ENCODE data around the gene UBIAD1.
"Not testable (repeated sequence)": the region's sequence is repeated elsewhere in the genome, so short reads cannot be mapped to it uniquely, and the experiment has no call there.

The UBIAD1 gene

DNA sequence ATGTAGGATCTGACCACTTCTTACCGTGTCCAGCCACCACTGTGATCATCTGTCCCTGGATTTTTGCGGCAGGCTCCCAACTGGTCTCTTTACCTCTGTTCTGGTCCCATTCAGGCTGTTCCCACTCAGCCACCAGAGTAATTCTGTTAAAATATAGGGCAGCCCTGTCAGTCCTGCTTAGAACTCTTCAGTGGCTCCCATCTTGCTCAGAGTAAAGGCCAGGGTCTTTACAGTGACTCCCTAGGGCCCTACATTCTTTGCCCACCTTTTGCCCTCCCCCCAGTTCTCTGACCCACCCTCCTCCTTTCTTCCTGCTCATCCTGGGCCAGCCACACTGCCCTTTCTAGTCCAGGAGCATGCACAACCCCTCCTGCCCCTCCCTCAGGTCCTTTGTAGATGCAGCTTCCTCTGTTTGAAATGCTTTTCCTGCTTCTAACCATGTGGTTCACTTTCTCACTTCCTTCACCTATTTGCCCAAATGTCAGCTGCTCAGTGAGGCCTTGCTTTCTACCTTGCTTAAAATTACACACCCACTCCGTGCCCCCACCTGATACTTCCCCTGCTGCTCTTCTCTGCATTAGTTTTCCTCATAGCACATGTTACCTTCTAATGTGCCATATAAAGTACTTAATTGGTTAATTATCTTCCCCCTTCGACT, 7.8 kb downstream of the UBIAD1 start:
- no peak for DNase-seq

DNA sequence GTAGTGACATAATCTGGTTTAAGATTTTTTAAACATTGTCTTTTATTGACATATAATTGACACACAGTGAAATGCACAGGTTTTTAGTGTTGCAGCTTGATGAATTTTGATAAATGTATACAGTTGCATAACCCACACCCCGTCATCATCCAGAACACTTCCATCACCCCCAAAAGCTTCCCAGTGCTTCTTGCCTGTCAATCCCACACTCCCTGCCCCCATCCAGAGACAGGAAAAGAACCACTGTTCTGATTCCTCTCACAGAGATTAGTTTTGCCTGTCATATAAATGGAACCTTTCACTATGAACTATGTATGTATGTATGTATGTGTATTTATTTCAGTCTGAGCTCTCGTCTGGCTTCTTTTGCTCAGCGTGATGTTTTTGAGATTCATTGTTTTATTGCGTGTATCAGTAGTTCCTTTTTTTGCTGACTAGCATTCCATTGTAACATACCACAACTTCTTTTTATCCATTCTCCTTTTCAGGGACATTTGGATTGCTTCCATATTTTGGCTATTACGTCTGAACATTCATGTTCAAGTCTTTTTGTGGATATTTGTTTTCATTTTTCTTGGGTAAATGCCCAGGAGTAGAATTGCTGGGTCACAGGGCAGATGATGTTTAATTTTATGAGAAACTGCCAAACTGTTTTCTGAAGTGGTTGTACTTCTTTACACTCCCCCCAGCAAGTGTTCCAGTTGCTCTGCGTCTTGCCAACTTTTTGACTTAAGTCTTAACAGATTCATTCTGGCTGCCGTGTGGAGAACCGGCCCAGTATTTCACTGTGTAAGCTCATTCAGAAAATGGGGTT, 8.7 kb downstream of the UBIAD1 start:
- no peak for DNase-seq

DNA sequence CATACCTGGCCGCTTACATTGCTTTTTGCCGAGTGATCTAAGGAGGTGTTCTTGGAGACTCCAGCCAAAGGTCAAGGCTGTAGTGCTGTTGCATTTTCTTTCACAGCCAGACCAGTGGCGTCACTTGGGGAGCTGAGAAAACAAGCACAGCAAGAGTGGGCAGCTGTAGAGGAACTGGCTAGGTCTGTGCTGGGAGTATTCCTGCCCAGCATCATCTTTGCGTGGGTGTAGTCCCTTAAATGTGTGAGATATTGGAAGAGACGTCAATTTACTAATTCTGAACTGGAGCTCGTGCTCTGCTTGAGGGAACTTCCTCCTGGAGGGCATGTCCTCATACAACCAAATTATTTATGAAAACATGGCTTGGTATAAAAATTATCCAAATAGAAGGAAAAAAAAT, 10.2 kb downstream of the UBIAD1 start:
- DNase-seq, result no peak

DNA sequence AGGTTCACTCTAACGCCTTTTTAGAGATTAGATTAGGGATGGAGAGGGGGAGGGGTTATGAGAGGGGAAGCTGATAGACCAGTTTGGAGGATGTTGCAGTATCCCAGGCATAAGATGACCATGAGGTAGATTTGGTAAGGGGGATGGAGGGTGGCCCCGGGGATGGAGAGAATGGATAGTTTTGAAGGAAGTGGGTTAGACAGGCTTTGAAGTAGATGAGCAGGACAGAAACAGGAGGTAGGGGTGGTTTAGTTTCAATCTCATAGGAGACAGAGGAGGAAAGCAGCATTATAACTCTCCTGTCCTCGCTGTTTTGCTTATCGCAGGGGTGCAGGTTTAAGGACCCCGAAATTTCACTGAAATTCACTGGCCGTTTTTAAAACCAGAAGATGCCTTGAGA, 11.8 kb downstream of the UBIAD1 start:
- no peak for DNase-seq

DNA sequence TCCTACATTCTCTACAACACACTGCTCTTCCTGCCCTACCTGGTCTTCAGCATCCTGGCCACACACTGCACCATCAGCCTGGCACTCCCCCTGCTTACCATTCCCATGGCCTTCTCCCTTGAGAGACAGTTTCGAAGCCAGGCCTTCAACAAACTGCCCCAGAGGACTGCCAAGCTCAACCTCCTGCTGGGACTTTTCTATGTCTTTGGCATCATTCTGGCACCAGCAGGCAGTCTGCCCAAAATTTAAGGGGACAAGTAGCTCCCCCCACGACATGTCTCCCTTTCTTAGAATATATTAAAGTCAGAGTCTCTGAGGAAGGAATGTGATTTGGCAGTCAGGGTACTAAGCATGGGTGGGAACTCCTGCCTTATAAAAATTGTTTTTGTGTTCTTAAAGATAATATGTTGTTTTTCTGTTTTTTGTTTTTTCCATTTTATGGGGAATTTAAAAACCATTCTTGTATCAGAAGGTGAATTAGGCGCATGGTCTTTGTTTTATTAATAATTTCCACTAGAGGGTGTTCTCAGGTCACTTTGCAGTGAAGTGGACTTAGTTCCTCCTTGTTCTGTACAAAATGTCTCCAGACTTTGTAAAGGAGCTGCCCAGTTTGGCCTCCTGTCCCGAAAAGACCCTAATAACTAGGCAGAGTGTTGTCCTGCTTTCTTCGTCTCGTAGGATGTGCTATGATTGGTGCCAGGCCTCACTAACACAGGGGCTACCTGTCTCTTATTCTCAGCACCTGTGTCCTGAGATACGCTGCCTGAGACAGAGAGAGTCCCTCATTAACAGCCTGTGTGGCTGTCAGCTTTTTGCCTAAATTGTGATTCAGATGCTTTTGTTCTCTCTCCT, 13.1 kb downstream of the UBIAD1 start:
- DNase-seq, result no peak

DNA sequence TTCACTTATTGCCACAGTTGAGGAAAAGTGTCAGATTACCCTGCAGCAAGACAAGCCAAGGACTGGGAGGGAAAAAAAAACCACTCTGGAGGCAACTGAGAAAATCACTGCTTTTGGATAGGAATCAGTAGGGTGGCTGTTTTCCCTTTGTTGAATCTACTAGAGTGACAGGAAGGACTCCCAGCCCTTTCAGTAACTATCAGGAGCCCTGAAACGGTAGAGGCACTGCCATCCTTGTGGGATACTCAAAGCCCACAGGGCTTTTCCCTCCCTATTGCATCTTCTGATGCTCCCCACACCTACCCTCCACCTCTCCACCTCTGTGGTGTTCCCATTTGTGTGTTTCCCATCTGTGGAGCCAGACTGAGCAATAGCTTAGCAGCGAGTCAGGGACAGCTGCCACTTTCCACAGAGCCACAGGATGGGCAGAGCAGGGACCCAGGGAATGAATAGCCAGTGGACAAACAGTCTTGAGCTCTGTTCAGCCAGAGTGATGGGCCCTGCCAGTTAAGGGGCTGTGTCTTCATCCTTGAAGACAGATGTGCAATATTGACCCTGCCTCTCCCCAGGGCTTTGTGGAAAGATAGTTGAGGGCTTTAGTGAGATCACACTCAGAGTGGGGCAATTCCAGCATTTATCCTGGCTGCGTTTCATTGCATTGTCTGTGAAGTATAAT, 13.9 kb downstream of the UBIAD1 start:
- DNase-seq, result no peak

DNA sequence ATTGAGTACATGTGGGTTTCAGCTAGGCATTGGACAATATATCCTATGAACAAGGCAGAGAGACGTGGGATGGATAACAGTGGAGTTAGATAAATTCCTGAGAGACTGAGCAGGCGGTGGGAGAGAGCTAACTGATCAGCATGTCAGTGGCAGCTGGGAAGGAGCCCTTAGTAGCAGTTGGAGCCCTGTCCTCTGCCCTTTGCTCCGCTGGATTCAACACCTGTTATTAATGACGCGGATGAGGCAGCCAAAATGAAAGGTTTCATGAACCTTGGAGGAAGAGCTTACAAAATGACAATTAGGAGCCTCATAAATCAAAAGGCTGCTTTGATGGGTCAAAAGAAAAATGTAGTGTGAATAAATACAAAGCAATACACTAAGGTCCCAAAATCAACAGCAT, 16.1 kb downstream of the UBIAD1 start:
- no peak for DNase-seq

DNA sequence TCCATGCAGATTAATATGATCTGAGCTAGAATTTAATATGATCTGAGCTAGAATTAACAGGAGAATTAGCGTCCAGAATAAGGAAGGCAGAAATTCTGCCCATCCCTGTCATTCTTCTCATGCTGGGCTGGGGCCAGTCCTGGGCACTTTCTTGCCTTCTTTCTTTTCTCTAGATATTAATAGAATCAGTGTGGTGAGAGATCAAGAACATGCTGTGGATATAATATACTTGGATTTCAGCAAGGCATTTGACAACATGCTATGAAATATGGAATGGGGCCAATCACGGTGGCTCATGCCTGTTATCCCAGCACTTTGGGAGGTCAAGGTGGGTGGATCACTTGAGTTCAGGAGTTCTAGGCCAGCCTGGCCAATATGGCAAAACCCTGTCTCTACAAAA, 18.1 kb downstream of the UBIAD1 start:
- no peak for DNase-seq

DNA sequence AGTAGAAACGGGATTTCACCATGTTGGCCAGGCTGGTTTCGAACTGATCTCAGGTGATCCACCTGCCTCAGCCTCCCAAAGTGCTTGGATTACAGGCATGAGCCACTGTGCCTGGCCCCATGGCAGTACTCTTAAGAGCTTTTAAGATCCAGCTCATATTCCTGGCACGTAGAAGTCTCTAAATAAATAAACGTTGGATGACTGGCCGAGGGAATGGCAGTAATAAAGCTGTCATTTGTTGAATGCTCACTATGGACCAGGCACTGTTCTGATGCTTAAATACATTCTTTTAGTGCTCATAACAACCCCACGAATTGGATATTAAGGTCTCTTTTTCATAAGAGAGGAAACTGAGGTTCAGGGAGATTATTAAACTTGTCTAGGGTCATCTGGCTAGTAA, 20.9 kb downstream of the UBIAD1 start:
- no peak for DNase-seq

DNA sequence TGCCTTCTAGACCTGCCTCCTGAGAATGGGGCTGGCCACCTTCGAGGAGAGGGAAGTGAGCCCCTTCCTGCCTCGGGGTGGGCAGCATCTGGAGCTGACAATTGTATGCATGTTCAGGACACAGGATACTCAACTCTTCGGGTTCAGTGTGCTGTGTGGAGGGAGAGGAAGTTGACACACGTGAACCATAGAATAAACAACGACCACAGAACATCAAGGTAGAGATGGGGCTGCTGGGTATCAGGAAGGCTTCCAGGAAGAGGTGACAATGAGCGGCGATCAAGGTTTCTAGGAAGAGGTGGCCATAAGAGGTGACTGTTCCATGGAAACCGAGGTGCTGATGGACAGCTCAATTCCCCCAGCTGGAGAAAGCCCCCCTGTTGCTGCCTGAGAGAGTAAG, 22.0 kb downstream of the UBIAD1 start:
- no peak for DNase-seq

DNA sequence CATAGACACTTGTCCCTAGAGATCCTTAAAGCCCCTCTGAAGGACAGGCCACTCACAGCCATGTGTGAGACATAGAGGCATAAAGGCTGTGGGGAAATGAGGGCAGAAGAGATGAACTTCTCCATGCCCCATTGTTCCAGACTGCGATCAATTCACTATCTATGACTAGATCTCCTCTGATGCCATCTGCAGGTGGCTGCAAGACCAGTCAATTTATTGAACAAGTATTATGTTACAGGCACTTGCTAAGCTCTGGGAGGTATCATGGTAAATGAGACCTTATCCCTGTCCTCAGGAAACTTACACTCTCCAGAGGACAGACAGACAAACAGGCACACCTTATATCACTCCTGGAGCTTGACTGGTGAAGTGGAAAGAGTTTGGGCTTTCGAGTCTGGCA, 22.9 kb downstream of the UBIAD1 start:
- no peak for DNase-seq

DNA sequence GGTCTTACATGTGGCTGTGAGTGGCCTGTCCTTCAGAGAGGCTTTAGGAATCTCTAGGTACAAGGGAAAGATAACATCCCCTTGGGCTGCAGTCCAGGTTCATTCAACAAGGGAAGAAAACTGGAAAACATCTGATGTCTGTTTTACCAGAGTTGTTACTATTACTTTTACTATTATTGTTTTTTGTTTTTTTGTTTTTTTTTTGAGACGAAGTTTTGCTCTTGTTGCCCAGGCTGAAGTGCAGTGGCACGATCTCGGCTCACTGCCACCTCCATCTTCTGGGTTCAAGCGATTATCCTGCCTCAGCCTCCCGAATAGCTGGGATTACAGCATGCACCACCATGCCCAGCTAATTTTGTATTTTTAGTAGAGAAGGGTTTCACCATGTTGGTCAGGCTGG, 24.8 kb downstream of the UBIAD1 start:
- not testable (repeated sequence) for DNase-seq

DNA sequence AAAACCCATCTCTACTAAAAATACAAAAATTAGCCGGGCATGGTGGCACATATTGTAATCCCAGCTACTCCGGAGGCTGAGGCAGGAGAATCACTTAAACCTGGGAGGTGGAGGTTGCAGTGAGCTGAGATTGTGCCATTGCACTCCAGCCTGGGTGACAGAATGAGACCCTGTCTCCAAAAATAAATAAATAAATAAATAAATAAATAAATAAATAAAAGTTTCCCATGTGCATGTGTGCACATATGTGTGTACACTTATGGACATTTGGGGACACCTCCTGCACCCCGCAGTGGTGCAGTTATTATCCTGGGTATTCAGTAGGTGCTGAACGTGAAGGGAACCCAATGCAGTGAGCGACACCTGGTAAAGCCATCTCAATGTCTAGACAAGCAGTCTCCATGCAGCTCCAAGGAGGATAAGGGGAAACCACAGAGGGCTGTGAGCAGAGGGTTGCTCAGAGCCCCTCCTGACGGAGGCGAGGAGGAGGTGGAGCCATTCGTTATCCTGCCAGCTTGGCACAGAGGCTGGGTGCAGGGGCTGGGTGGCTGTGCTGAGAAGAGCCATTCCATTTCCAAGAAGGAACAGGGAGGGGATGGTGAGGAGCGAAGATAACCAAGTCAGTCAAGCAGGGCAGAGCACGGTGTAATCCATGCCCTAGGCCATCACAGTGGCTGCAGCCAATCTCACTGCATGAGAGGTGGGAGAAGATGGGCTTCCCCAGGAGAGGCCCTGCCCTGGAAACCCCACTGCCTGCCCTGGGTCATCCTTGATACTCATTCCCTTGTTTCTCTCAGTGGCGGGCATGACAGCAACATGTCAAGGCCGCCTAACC, 25.6 kb downstream of the UBIAD1 start:
- no peak for DNase-seq

DNA sequence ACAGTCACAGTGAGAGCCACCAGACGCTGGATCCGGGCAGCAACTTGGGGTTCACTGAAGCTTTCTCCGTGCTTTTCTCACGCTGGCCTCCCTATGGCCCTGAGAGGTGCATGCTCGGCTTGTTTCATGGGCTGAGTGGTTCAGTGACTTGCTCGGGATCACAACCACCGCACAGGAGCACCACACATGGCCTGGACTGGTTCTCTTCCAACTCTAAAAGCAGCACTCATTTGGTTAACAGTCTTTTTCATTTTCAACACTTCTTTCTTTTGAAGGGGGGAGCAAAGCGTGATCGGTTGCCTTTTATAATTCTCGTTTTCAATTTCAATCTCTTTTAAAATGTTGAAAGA, 26.2 kb downstream of the UBIAD1 start:
- DNase-seq, result no peak

DNA sequence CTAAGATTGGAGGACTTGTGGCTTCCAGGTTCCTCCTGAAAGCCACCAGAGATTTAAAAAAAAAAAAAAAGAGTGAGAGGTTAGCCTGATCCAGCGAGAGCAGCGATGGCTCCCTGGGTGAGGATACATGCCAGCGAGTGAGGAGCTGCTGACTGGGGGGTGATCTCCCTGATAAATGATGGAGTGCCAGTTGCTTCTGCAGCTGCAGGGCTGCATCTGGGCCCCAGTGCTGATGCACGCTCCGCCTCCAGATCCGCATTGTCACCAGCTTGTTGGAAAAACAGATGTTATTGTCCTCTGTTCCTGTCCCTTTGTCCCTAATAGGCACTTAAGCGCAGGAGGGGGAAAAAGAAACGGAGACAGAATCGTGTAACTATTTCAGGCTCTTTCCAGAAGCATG, 28.6 kb downstream of the UBIAD1 start:
- DNase-seq, result no peak

DNA sequence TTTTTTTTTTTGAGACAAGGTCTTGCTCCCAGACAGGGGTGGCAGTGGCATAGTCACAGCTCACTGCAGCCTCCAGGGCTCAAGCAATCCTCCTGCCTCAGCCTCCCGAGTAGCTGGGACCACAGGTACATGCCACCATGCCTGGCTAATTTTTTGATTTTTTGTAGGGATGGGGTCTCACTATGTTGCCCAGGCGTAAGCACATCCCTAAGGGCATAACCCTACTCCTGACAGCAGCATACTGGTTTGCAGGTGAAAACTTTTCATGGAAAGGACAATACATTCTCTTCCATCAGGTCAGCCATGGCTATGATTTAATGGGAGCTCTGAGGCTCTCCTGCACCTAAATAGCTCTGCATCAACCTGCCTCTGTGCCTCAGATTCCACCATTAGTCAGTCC, 29.4 kb downstream of the UBIAD1 start:
- DNase-seq, result no peak

DNA sequence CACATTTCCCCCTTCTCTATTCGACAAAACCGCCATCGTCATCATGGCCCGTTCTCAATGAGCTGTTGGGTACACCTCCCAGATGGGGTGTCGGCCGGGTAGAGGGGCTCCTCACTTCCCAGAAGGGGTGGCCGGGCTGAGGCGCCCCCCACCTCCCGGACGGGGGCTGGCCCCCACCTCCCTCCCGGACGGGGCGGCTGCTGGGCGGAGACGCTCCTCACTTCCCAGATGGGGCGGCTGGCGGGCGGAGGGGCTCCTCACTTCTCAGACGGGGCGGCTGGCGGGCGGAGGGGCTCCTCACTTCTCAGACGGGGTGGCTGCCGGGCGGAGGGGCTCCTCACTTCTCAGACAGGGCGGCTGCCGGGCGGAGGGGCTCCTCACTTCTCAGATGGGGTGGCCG, 32.5 kb downstream of the UBIAD1 start:
- DNase-seq, result not testable (repeated sequence)

DNA sequence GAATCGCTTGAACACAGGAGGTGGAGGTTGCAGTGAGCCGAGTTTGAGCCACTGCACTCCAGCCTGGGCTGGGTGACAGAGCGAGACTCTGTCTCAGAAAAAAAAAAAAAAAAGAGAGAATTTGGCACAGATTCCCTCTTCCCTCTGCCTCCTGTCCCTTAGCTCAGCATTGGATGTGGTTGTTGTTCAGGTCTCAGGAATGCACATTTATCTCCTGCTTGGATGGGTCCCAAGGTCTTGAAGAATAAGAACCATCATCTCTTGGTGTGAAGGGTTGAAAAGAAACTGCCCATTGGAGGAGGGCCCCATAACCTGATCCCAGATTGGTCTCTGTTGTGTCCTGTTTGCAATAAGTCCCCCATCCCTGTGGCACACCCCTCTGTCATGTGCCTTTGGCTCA, 34.9 kb downstream of the UBIAD1 start:
- DNase-seq, result no peak

DNA sequence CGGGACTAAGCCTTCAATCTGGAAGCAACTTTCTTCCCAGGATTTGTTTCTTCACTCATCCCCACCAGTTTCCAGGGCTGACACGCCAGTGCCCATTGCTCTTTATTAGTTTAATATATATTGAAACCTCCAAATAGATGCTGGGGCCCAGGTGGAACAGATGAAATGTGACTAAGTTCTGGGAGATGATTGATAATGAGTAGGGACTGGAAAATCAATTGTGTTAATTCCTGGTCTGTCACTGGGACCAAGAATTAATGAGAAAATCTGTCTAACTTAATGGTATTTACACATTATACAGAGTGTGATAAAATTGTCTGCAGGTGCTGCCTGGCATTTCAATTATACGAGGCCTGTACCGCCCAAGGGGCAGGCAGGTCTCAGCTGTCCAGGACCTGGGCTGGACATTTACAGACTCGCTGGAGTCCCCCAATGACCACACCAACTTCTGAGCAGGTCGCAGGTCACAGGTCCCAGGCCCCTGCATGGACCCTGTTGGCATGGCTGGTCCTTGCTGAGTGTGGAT, 35.8 kb downstream of the UBIAD1 start:
- DNase-seq, result no peak

DNA sequence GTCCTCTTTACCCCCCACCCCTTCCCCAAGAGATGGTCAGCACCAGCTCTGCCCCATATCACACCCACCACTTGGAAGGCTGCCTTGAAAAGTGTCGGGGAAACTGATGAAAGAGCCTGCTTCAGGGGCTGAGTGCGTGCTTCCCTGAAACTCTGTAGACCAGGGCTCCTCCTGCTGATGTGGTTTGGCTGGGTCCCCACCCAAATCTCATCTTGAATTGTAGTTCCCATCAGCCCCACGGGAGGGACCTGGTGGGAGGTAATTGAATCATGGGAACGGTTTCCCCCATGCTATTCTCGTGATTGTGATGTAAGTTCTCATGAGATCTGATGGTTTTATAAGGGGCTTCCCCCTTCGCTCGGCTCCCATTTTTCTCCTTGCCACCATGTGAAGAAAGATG, 36.4 kb downstream of the UBIAD1 start:
- DNase-seq, result no peak

DNA sequence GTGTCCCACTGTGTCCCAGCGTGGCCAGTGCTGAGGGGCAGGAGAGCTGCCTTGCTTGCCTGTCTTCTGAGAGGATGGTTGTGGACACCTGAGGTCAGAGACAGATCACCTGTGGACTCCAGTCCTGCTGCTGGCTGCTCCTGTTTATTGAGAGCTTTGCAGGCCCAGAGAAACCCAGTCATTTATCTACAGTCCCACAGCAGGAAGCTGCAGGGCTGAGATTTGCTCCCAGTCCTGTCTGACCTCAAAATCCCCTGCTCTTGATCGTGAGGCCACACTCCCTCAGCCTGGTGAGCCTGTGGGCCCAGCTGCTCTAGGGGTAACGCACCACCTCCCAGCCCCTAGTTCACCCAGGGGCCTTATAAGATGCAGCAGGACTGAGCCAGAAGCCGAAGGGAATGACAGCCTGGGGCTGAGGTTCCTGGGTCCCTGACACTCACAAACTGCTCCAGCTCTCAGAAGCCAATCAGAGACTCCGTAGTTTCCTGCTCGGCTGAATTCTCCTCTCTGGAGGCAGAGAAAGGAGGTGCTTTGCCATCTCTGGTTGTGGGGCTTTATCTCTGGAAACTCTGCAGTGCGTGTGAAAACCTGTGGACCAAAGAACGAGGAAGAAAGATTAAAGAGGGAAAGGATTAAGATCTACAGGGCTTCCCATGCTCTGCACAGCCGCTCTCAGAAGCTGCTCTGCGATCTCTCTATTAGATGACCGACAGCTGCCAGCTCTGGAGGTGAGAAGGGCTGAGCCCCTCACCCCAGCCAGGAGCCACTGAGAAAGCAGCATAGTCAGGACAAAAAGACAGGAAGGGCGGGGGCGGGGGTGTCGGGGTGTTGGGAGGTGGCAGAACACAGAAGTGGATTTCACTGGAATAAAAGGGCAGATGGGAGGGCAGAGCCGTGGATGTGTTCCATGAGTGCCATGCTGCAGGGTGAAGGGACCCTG, 39.1 kb downstream of the UBIAD1 start:
- DNase-seq, result no peak
